ENCODE data around the gene GAMT. TPM values are rescaled to one million over a fixed set of nuclear protein-coding genes. Genes with fewer than 3 reads are reported as not detected.

Gene GAMT
- total RNA-seq, 1 donor, result 40.6 TPM

DNA sequence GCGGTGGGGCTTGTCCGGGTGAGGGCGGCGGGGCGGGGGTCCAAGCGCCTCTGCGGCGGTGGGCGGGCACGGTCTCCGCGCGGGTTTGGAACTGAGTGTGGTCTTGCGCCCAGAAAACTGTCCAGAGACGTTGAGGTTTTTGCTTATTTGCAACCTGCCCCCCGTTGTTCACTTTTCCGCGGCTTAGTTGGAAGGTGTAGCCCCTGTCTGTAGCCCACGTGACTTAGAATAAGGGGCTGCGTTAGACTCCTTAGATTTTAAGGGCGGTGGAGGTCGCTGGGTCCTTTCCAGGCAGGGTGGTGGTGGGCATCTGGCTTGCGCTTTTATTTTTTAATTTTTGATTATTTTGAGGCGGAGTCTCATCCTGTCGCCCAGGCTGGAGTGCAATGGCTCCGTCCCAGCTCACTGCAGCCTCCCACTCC, 37.6 kb upstream of the GAMT start:
- DNase-seq (ENCODE audit: low read depth), result no peak
- peak overlapping the region; percentile 83 for H3K4me3 ChIP-seq (ENCODE audit: low read depth, low read length)

DNA sequence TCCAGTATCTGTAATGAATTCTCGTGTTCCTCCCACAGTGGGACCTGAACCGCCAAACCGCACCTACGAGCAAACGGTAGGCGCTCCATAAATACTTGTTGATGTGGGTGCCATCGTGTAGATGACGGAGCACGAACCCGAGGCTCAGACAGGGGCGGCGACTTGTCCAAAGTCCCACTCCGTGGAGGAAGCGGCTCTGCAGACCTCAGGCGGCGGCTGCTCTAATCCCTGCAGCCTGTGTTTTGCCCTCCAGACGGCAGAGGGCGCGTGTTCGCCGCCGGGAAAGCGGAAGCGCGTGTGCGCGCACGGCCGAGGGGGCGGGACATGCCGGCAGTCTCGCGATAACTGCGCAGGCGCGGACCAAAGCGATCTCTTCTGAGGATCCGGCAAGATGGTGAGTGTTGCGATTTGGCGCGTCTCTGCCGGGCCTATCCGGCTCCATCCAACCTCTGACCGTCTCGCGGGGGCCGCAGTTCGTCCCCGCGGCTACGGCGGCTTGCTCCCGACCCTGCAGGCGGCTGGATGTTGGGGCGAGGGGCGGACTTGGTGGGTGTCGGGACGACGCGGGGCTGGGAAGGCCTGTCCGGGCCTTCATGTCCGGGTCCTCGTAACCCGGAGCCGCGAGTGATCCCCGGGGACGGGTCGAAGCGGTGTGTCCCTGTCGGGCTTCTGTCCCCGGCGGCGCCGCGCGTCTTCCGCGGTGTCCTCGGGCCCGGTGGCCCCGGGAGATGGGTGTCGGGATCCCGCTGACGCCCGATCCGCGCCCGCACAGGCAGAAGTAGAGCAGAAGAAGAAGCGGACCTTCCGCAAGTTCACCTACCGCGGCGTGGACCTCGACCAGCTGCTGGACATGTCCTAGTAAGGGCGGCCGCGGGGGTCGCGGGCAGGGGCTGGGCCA, 36.9 kb upstream of the GAMT start, which contains the start of gene RPS15:
RPS15 (plus strand) TSS at position 362 of the 898 bp plus-strand sequence; CDS start at position 392, 30 bp downstream.
- peak; percentile 96 for DNase-seq (ENCODE audit: low read depth)
- TF ChIP-seq, protein P1, sequence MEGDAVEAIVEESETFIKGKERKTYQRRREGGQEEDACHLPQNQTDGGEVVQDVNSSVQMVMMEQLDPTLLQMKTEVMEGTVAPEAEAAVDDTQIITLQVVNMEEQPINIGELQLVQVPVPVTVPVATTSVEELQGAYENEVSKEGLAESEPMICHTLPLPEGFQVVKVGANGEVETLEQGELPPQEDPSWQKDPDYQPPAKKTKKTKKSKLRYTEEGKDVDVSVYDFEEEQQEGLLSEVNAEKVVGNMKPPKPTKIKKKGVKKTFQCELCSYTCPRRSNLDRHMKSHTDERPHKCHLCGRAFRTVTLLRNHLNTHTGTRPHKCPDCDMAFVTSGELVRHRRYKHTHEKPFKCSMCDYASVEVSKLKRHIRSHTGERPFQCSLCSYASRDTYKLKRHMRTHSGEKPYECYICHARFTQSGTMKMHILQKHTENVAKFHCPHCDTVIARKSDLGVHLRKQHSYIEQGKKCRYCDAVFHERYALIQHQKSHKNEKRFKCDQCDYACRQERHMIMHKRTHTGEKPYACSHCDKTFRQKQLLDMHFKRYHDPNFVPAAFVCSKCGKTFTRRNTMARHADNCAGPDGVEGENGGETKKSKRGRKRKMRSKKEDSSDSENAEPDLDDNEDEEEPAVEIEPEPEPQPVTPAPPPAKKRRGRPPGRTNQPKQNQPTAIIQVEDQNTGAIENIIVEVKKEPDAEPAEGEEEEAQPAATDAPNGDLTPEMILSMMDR (IDR thresholded peaks at IDR 0.05; ENCODE audit: insufficient read depth, low read length), result peak; percentile 96
- peak within 1 kb of the TSS; percentile 83 for H3K4me3 ChIP-seq (ENCODE audit: low read depth, low read length)

More for the DNA sequence above, 37.6 kb upstream of the GAMT start:
- TF ChIP-seq, protein P1 (IDR thresholded peaks at IDR 0.05; ENCODE audit: insufficient read depth, low read length), result no peak

DNA sequence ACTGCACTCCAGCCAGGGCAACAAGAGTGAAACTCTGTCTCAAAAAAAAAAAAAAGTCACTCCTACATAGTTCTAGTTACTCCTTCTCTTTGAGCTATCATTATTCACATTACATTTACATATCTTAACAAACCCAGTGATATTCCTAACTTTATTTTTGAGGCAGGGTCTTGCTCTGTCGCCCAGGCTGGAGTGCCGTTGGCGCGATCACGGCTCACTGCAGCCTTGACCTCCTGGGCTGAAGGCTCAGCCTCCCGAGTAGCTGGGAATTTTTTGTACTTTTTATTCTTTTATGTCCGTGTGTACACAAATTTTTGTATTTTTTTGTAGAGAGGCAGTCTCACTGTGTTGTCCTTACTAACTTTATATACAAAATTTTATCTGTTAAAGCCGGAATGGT, 36.3 kb upstream of the GAMT start:
- no peak overlapping the region for H3K4me3 ChIP-seq (ENCODE audit: low read depth, low read length)
- TF ChIP-seq, protein P1 (IDR thresholded peaks at IDR 0.05; ENCODE audit: insufficient read depth, low read length), result no peak

DNA sequence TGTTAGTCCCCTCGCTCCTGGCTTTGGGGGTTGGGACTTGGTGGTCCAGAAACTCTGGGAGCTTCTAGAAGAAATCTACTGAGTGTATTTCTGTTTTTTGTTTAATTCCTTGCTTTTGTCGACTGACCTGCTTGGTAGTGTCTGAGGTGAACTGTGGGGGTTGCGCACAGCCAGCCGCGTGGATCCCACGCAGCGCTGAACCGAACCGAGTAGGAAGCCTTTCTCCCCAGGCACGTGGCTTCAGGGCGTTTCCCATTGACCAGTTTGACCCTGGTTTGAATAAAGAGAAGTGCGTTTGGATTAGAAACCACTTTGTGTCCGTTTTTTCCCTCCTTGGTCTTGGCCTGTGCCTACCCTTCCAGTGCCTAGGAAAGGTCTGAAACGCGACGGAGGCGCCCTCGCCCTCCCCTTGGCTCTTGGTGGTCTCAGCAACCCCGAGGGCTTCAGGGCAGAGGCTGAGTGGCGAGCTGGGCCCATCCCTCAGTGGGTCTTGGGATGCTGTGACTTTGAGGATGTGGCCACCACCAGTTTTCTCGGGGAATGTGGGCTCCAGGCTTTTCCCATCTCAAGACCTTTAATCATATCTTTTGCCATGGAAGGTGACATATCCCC, 34.1 kb upstream of the GAMT start:
- no peak overlapping the region for H3K4me3 ChIP-seq (ENCODE audit: low read depth, low read length)
- TF ChIP-seq, protein P1 (IDR thresholded peaks at IDR 0.05; ENCODE audit: insufficient read depth, low read length), result no peak
- no peak for DNase-seq (ENCODE audit: low read depth)

More for the DNA sequence above, 36.3 kb upstream of the GAMT start:
- DNase-seq (ENCODE audit: low read depth), result no peak

DNA sequence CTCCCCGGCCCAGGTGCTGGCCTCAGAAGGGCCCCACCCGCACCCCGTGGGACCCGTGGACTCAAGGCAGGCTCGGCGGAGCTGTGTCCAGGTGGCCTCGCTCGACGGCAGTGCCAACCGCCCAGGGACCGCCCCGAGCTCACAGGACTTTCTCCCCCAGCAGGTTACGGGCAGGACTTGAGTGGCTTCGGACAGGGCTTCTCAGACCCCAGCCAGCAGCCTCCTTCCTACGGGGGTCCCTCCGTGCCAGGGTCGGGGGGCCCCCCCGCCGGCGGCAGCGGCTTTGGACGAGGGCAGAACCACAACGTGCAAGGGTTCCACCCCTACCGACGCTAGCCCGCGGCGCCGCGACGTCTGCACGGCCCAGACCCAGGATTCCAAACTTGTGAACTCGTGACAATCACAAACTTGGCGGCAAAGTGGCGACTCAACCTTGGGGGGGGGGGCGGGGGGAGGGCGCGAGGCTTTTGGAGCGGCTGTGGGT, 33.3 kb upstream of the GAMT start:
- TF ChIP-seq, protein P1 (IDR thresholded peaks at IDR 0.05; ENCODE audit: insufficient read depth, low read length), result no peak
- no peak overlapping the region for H3K4me3 ChIP-seq (ENCODE audit: low read depth, low read length)
- DNase-seq (ENCODE audit: low read depth), result no peak

DNA sequence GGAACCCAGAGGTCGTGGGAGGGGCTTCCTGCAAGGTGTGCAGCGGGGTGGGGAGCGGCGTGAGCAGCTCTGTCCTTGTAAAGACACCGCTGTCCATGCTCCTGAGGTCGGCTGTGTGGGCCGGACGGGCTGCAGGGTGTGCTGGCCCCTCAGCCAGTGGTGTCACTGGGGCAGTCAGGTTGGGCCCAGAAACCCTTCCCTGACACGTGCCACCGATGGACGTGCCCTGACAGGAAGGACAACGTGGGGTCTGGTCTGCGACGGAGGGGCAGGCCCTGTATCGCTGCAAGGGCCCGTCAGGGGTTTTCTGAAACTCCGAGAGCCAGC, 32.7 kb upstream of the GAMT start:
- H3K4me3 ChIP-seq (ENCODE audit: low read depth, low read length), result no peak overlapping the region
- no peak for DNase-seq (ENCODE audit: low read depth)
- TF ChIP-seq, protein P1 (IDR thresholded peaks at IDR 0.05; ENCODE audit: insufficient read depth, low read length), result no peak
